NT2/D1 (cell line): ENCODE measurements around the gene NUTM2F.
"Not testable (repeated sequence)": the region's sequence is repeated elsewhere in the genome, so short reads cannot be mapped to it uniquely, and the experiment has no call there.

Experiments
- SUZ12 ChIP-seq: IDR thresholded peaks from 2 replicates; pipeline ENCODE4 v1.6.1; 2011; ENCODE audit not compliant: insufficient read length, insufficient read depth; ENCODE audit errors: extremely low read depth
- ZNF274 ChIP-seq: IDR thresholded peaks from 2 replicates; pipeline ENCODE4 v1.6.1; 2011; ENCODE audit warnings: mild to moderate bottlenecking, low read depth, low read length

GRCh38 chr9:94315034-94315984 is 13.1 kb downstream of the NUTM2F start:
- not testable (repeated sequence) for TF ChIP-seq ZNF274, SUZ12
